Left ventricle myocardium inferior (tissue), 1 donor: ENCODE data around the gene GSAP. TPM values are rescaled to one million over a fixed set of nuclear protein-coding genes. Genes with fewer than 3 reads are reported as not detected.

ENCODE experiments used
- DNase-seq: peaks from one replicate; pipeline ENCODE4 v3.0.0-alpha.2; 2020
- H3K27ac ChIP-seq: fragments of 200-600 bp; replicated peaks from 2 replicates; pipeline ENCODE4 v1.8.0; 2021
- H3K27me3 ChIP-seq: fragments of 200-600 bp; 2 replicates; pipeline ENCODE4 v1.8.0; 2021; ENCODE audit warnings: low read depth
- H3K36me3 ChIP-seq: fragments of 200-600 bp; 2 replicates; pipeline ENCODE4 v1.8.0; 2021
- H3K4me1 ChIP-seq: fragments of 200-600 bp; 2 replicates; pipeline ENCODE4 v1.8.0; 2021
- H3K4me3 ChIP-seq: fragments of 200-600 bp; 2 replicates; pipeline ENCODE4 v1.8.0; 2021; ENCODE audit warnings: mild to moderate bottlenecking, moderate library complexity
- H3K9me3 ChIP-seq: fragments of 200-600 bp; replicated peaks from 2 replicates; pipeline ENCODE4 v1.8.0; 2021
- intact Hi-C: fragments of 100-400 bp; cut with micrococcal nuclease; formaldehyde crosslinking; loops from one replicate; pipeline ENCODE4 v1.11.0; 2022
- total RNA-seq: library from RNA; stranded (reverse); fragmentation: NEBNext Ultra II Directional; extraction: Animal tissue kit (Norgen Biotek cat#: 25700); gene quantifications from one replicate; pipeline ENCODE4 v1.2.1, GENCODE V29; 2021
- TF ChIP-seq, protein P1 (sequence below): fragments of 200-600 bp; IDR thresholded peaks from 2 replicates; pipeline ENCODE4 v1.8.0; 2021; ENCODE audit warnings: antibody characterized with exemption, mild to moderate bottlenecking, borderline replicate concordance
- donor health status: DM: no; HTN: yes; CAD: no; lungs with severe emphysema.

Gene GSAP
- total RNA-seq, 1 donor from 2014 or later: 7.2 TPM

DNA sequence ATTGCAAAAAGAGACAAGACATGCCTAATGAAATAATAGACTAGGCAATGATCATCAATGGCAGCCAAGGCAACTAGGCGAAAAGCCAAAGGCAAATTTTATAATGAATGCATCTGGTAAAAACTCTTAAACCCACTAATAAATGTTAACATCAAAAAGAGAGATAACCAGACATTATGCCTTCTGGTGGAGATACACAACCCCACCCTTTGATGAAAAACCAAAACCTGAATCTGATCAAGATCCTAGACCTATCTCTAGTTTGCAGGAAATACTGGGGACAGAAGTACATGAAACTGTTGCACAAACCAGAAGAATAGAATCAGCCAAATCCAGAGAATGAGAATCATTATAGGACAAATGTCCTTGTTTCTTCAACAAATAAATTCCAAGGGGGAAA, 22.0 kb upstream of the GSAP start:
- DNase-seq: no peak
- no peak overlapping the region for H3K4me3 ChIP-seq
- no peaks in the 10 kb centered on the region for H3K27me3 ChIP-seq
- H3K27ac ChIP-seq: no peak overlapping the region
- no peaks in the 10 kb centered on the region for H3K9me3 ChIP-seq
- H3K4me1 ChIP-seq: peaks cover 5% of the 10 kb centered on the region
- intact Hi-C loops: no loop called here
- H3K36me3 ChIP-seq: no peaks in the 10 kb centered on the region
- TF ChIP-seq, protein P1, sequence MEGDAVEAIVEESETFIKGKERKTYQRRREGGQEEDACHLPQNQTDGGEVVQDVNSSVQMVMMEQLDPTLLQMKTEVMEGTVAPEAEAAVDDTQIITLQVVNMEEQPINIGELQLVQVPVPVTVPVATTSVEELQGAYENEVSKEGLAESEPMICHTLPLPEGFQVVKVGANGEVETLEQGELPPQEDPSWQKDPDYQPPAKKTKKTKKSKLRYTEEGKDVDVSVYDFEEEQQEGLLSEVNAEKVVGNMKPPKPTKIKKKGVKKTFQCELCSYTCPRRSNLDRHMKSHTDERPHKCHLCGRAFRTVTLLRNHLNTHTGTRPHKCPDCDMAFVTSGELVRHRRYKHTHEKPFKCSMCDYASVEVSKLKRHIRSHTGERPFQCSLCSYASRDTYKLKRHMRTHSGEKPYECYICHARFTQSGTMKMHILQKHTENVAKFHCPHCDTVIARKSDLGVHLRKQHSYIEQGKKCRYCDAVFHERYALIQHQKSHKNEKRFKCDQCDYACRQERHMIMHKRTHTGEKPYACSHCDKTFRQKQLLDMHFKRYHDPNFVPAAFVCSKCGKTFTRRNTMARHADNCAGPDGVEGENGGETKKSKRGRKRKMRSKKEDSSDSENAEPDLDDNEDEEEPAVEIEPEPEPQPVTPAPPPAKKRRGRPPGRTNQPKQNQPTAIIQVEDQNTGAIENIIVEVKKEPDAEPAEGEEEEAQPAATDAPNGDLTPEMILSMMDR: no peak

DNA sequence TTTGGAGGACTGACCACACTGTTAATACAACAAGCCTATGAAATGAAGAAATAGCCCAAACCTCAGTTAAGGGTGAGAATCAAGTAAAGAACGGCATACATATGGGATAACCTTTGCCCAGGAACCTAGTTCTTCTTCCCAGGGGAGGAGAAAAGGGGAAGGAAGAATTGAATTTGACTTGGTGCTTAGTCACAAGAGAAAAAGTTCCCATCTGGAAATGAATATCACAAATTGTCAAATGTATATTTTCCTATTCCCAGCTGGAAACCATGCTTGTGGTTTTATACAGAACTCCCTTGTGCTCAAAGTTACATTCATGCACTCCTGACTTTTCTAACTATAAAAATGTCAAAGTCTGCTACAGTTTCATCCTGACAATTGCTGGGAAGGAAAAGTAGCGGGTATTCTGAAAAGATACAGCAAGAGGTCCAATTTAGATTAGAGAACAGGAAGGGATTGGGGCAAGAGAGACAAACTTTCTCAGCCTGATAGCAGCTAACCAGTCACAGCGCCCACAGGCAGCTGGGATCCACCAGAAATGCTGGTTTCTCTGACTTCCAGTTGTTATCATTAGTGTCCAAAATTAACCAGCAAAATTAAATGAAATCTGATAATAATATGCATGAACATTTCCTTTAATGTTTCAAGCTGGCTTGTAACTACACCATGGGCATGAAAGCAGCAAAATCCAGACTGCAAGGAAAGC, 18.6 kb upstream of the GSAP start:
- Histone ChIP-seq H3K9me3 (no peaks in the 10 kb centered on the region), H3K36me3 (no peaks in the 10 kb centered on the region), H3K27me3 (no peaks in the 10 kb centered on the region), H3K27ac (no peak overlapping the region), H3K4me3 (no peak overlapping the region), H3K4me1 (peaks cover 4% of the 10 kb centered on the region)
- TF ChIP-seq, protein P1: no peak
- DNase-seq: no peak
- intact Hi-C loops: no loop called here

DNA sequence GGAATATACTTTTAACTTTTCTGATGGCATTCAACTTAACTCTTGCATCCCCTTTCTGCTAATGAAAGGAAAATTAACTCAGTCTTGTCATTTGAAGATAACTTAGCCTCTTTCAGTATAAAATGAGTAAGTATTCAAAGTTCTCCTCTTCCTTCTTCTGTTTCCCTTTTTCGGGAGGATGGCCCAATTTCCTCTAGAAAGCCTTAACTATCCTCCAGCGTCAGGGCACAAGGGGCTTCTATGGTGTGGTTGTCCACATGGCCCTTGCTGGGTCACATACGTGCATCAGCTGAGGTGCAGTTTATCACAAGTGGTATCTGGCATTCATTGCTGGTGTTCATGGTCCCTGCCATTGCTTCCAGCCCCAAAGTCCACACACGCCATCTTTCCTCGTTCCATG, 17.8 kb upstream of the GSAP start:
- H3K27ac ChIP-seq: no peak overlapping the region
- H3K4me3 ChIP-seq: no peak overlapping the region
- peaks cover 6% of the 10 kb centered on the region for H3K4me1 ChIP-seq
- DNase-seq: no peak
- no peaks in the 10 kb centered on the region for H3K9me3 ChIP-seq
- H3K27me3 ChIP-seq: no peaks in the 10 kb centered on the region
- no peaks in the 10 kb centered on the region for H3K36me3 ChIP-seq
- intact Hi-C loops: no loop called here
- TF ChIP-seq, protein P1: no peak

DNA sequence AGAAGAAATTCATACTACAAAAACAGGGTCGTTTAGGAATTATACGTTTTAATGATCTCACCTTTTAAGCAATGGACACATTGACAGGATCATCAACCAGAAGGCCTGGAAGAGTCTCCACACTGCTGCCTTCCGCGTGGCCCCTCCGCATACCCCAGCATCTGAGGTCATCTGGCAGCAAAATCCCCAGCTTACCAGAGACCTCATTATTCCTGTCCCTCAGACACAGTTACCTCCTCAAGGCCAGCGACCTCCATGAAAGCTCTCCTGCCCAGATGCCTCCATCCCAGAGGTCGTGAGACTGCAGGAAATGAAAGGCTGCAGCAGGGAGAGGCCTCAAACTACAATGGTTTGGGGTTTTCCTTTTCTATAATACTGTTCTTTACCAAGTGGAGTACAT, 14.8 kb upstream of the GSAP start:
- H3K36me3 ChIP-seq: no peaks in the 10 kb centered on the region
- TF ChIP-seq, protein P1: no peak
- intact Hi-C loops: no loop called here

DNA sequence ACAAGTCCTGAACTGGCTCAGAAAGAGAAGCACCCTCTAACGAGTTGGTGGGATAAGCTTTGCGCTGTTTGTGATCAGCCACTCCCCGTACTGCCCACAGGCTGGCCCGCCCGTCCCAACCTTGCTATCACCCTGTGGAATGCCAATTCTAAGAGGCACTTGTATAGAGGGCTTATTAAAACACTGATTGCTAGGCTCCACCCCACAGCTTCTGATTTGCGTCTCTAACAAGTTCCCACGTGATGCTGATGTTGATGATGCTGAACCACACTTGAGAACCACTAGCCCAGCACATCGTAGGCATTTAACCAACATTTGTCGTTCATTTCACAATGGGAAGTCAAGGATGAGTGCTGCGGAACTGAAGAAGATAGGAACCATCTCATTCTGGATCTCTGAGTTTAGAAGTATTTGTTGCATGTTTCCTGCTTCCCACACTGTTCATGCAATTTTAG, 12.7 kb upstream of the GSAP start:
- peak overlapping the region; percentile 3 for H3K27ac ChIP-seq
- DNase-seq: no peak
- H3K36me3 ChIP-seq: no peaks in the 10 kb centered on the region
- no peaks in the 10 kb centered on the region for H3K9me3 ChIP-seq
- no peak overlapping the region for H3K4me3 ChIP-seq
- intact Hi-C loops: no loop called here
- no peaks in the 10 kb centered on the region for H3K27me3 ChIP-seq
- peaks cover 27% of the 10 kb centered on the region for H3K4me1 ChIP-seq
- TF ChIP-seq, protein P1: no peak

More for the DNA sequence above, 14.8 kb upstream of the GSAP start:
- no peak for DNase-seq
- Histone ChIP-seq H3K27me3 (no peaks in the 10 kb centered on the region), H3K4me3 (no peak overlapping the region), H3K4me1 (peaks cover 27% of the 10 kb centered on the region), H3K27ac (no peak overlapping the region), H3K9me3 (no peaks in the 10 kb centered on the region)
